ENCODE measurements around the gene TRMT6.

GRCh38 chr20:5945963-5946362 lies 4.4 kb downstream of the TRMT6 start:
- TF ChIP-seq CTCF (conservative IDR thresholded peaks at IDR 0.05) (no peak), EZH2 (IDR thresholded peaks at IDR 0.05; ENCODE audit: low read depth) (no peak)

Data from PC-9 (cell line).